ENCODE results near the gene ARHGAP24. TPM values are rescaled to one million over a fixed set of nuclear protein-coding genes. Genes with fewer than 3 reads are reported as not detected.
"Not testable (repeated sequence)": the region's sequence is repeated elsewhere in the genome, so short reads cannot be mapped to it uniquely, and the experiment has no call there.

Gene ARHGAP24
- total RNA-seq, 1 donor from 2014 or later, result 15.0 TPM

DNA sequence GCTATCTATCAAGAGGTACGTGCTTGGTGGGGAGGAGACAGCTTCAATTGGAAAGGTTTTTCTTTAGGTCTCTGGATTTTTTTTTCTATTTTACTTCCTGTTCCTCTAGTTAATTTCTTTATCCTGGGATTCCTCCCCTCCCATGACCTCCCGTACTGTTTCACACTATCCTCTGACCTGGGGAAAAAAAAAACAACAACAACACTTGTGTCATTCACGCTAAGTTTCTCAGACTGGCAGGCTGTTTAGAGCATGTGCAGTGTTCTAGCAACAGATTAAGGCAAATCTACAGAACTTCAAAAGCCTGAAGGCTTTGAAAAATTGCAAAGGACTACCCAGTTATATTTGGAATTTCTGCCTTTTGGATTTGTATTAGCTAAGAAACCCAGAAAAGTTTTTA, 358.4 kb downstream of the ARHGAP24 start:
- DNase-seq (ENCODE audit: low spot score in 2 of 2, unreplicated experiment in 2 of 2), result no peak
- H3K27me3 Mint-ChIP-seq (ENCODE audit: low read depth), result no peaks in the 10 kb centered on the region
- H3K27ac Mint-ChIP-seq, result peak overlapping the region; percentile 20
- H3K9me3 Mint-ChIP-seq, result no peaks in the 10 kb centered on the region
- TF ChIP-seq, protein P1, sequence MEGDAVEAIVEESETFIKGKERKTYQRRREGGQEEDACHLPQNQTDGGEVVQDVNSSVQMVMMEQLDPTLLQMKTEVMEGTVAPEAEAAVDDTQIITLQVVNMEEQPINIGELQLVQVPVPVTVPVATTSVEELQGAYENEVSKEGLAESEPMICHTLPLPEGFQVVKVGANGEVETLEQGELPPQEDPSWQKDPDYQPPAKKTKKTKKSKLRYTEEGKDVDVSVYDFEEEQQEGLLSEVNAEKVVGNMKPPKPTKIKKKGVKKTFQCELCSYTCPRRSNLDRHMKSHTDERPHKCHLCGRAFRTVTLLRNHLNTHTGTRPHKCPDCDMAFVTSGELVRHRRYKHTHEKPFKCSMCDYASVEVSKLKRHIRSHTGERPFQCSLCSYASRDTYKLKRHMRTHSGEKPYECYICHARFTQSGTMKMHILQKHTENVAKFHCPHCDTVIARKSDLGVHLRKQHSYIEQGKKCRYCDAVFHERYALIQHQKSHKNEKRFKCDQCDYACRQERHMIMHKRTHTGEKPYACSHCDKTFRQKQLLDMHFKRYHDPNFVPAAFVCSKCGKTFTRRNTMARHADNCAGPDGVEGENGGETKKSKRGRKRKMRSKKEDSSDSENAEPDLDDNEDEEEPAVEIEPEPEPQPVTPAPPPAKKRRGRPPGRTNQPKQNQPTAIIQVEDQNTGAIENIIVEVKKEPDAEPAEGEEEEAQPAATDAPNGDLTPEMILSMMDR (IDR thresholded peaks at IDR 0.05; ENCODE audit: unreplicated experiment), result no peak
- peaks cover 22% of the 10 kb centered on the region for H3K4me1 Mint-ChIP-seq
- H3K36me3 Mint-ChIP-seq, result no peaks in the 10 kb centered on the region
- H3K4me3 Mint-ChIP-seq, result no peak overlapping the region

DNA sequence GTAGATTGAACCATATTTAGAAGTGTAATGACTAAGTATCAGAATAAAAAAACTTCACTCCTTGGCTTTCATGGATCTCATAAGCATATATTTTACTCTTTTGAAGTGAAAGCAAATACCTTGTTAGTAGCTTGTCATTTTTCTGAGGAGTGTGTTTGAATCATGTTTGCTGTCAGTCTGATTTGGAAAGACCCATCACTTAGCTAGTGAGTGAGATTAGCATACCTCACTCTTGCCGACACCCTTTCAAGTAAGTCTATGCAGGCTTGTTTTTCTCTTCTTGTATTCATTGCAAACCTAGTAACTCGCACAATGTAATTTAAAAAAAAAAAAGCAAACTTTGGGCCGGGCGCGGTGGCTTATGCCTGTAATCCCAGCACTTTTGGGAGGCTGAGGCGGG, 360.0 kb downstream of the ARHGAP24 start:
- Mint-ChIP-seq H3K36me3 (no peaks in the 10 kb centered on the region), H3K27me3 (ENCODE audit: low read depth) (no peaks in the 10 kb centered on the region), H3K4me3 (no peak overlapping the region), H3K9me3 (no peaks in the 10 kb centered on the region), H3K4me1 (peaks cover 10% of the 10 kb centered on the region), H3K27ac (no peak overlapping the region)
- no peak for DNase-seq (ENCODE audit: low spot score in 2 of 2, unreplicated experiment in 2 of 2)
- TF ChIP-seq, protein P1 (IDR thresholded peaks at IDR 0.05; ENCODE audit: unreplicated experiment), result no peak

DNA sequence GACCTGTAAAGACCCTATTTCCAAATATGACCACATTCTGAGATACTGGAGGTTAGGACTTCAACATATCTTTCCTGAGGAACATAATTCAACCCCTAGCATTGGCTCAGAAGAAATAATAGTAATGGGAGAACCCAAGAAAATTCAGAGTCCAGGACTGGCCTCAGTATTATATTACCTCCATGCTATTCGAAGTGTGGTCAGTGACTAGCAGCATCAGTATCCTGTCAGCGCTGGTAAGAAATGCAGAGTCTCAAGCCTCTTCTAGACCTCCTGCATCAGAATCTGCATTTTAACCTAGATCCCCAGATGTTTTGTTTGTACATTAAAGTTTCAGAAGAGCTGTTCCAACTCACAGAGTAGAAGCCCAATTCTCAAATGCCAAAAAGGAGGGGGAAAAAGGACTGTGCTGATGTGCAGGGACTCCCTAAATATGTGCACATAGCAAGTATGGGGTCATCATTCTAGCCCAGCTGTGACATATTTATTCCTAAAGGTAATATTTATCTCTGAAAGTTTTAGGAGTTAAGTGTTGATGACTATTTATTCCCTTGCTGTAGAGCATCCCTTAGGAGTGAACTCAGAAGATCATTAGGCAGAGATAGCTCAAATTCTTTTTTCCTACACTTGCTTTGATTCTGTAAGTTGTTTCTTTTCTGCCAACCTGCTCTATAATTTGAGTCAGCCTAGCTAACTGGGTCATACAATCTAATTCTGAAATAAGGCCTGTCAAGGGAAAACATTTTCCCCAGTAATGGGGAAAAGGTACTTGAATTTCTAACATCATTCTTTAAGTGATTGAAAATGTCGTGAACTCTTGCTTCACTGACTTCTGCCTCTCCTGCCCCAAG, 361.9 kb downstream of the ARHGAP24 start:
- H3K9me3 Mint-ChIP-seq, result no peaks in the 10 kb centered on the region
- peaks cover 10% of the 10 kb centered on the region for H3K4me1 Mint-ChIP-seq
- no peak overlapping the region for H3K4me3 Mint-ChIP-seq
- no peak for DNase-seq (ENCODE audit: low spot score in 2 of 2, unreplicated experiment in 2 of 2)
- H3K36me3 Mint-ChIP-seq, result no peaks in the 10 kb centered on the region
- no peaks in the 10 kb centered on the region for H3K27me3 Mint-ChIP-seq (ENCODE audit: low read depth)
- no peak overlapping the region for H3K27ac Mint-ChIP-seq
- TF ChIP-seq, protein P1 (IDR thresholded peaks at IDR 0.05; ENCODE audit: unreplicated experiment), result no peak

DNA sequence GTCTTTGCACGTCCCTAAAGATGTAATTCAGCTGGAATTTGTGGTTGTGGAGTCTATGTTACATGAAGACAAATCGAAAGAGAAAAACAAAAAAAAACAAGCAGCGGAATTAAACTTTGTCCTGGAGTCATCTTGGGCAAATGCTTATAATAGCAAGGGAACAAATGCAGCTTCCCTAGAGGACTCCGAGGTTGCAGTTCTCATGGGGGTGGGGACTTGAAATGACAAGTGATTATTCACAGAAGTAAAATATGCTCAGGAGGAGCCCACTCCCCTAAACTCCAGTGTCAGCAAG, 362.4 kb downstream of the ARHGAP24 start:
- H3K27me3 Mint-ChIP-seq (ENCODE audit: low read depth), result no peaks in the 10 kb centered on the region

DNA sequence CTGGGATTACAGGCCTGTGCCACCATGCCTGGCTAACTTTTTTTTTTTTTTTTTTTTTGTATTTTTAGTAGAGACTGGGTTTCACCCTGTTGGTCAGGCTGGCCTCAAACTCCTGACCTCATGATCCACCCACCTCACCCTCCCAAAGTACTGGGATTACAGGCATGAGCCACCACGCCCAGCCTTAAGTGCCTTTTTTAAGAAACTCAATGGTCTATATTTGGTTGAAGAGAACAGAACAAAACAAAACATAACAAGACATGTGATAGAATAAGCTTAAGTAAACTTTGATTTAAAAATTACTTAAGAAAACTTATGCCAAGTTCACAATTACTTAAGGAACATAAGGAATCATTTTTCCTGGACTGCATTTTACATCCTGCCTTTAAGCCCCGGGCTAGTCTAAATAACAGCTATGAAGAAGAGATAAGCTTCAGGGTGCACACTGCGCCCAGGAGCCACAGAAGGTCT, 365.1 kb downstream of the ARHGAP24 start:
- not testable (repeated sequence) for H3K27me3 Mint-ChIP-seq (ENCODE audit: low read depth); H3K4me3 Mint-ChIP-seq; H3K4me1 Mint-ChIP-seq; DNase-seq (ENCODE audit: low spot score in 2 of 2, unreplicated experiment in 2 of 2); H3K27ac Mint-ChIP-seq; H3K9me3 Mint-ChIP-seq; H3K36me3 Mint-ChIP-seq

More for the DNA sequence above, 362.4 kb downstream of the ARHGAP24 start:
- H3K4me3 Mint-ChIP-seq, result no peak overlapping the region
- H3K36me3 Mint-ChIP-seq, result no peaks in the 10 kb centered on the region
- no peaks in the 10 kb centered on the region for H3K9me3 Mint-ChIP-seq
- no peak for DNase-seq (ENCODE audit: low spot score in 2 of 2, unreplicated experiment in 2 of 2)
- TF ChIP-seq, protein P1 (IDR thresholded peaks at IDR 0.05; ENCODE audit: unreplicated experiment), result no peak
- peaks cover 10% of the 10 kb centered on the region for H3K4me1 Mint-ChIP-seq
- H3K27ac Mint-ChIP-seq, result no peak overlapping the region

DNA sequence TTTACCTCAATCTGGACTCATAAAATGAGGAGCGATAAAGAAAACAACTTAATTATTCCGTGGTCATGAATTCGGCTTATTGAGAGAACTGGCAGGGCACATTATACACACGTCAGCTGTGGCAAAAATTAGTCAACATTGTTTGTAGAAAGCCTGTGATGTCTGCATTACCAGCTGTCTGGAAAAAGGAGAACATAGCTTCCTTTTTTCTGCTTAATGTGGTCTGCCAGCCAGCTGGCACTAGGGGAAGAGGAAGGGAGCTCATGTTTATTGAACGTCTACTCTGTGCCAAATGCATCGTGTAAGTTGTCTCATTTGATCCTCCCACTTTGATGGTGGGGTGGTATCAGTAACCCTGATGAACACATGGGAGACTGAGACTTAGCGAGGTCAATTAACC, 367.6 kb downstream of the ARHGAP24 start:
- DNase-seq (ENCODE audit: low spot score in 2 of 2, unreplicated experiment in 2 of 2), result no peak
- Mint-ChIP-seq H3K27ac (no peak overlapping the region), H3K4me1 (peaks cover 2% of the 10 kb centered on the region), H3K9me3 (no peaks in the 10 kb centered on the region), H3K36me3 (no peaks in the 10 kb centered on the region), H3K27me3 (ENCODE audit: low read depth) (no peaks in the 10 kb centered on the region), H3K4me3 (no peak overlapping the region)
- TF ChIP-seq, protein P1 (IDR thresholded peaks at IDR 0.05; ENCODE audit: unreplicated experiment), result no peak

DNA sequence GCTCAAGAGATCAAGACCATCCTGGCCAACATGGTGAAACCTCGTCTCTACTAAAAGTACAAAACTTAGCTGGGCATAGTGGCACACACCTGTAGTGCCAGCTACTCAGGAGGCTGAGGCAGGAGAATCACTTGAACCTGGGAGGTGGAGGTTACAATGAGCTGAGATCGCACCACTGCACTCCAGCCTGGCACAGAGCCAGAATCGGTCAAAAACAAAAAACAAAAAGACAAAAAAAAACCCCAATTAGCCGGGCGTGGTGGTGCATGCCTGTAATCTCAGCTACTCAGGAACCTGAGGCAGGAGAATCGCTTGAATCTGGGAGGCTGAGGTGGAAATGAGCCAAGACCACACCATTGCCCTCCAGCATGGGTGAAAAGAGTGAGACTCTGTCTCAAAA, 378.8 kb downstream of the ARHGAP24 start:
- H3K27me3 Mint-ChIP-seq (ENCODE audit: low read depth); DNase-seq (ENCODE audit: low spot score in 2 of 2, unreplicated experiment in 2 of 2); H3K27ac Mint-ChIP-seq; H3K4me3 Mint-ChIP-seq; H3K4me1 Mint-ChIP-seq: not testable (repeated sequence)
- Mint-ChIP-seq H3K36me3 (peaks cover 21% of the 10 kb centered on the region), H3K9me3 (peaks cover 33% of the 10 kb centered on the region)

All from mesothelial cell of epicardium (in vitro differentiated cells).